ENCODE results near the gene SLC38A11.
A peak's percentile ranks its signal among the peaks of the same experiment; 100 is the strongest.

The SLC38A11 gene

DNA sequence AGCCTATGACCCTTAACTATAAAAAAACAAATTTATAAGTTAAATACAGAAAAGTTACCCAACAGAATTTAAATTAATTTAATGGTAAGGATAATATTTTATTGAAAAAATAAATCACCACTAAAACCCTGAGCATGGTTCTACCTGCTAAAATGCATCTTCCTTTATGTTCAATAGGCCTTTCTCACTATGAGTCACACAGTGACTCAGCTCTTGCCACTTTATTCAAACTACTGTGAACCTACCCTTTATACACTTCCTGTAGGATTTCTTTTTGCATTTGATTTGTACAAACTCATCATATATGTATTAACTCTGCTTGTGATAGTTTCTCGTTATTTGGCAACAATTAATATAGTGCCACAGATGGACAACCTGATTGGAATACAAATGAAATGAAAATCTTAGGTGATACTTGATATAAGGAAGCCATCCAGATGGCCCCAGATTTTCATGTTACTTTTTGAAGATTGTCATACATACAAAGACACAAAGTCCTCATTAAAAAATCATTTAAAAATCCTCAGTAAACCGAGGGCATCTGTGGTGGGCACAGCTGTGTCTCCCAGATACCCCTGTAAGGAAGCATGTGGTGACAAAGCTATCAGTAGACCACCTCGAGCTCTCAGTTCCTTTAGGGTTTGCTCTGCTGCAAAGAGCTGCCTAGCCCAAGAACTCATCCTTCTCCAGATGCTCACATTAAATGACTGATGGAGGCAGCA, 58.5 kb downstream of the SLC38A11 start:
- DNase-seq = peak; percentile 63
- in situ Hi-C loops (cut with HindIII; ENCODE audit: low pct_ligation_motif_present, low pct_unique_long_range_greater_than_20kb, low sequenced_read_pairs) = no loop called here

DNA sequence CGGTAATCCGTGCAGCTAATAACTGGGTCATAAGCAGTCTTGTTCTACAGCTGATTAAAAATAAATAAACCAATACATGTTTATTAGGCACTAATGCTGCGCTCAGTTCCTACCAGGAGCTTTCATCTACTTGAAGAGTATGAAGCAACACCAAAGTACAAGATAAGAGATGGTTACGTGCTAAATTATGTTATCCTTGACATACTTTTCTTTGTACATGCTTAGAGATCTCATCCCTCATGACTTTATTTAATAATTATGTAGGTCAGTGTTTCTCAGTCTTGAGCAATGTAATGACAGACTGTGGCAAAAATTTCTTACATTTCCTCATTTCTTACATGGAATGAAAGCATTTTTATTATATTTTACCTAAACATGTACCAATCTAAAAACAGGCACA, 59.1 kb downstream of the SLC38A11 start:
- in situ Hi-C loops (cut with HindIII; ENCODE audit: low pct_ligation_motif_present, low pct_unique_long_range_greater_than_20kb, low sequenced_read_pairs) = no loop called here
- DNase-seq = no peak

DNA sequence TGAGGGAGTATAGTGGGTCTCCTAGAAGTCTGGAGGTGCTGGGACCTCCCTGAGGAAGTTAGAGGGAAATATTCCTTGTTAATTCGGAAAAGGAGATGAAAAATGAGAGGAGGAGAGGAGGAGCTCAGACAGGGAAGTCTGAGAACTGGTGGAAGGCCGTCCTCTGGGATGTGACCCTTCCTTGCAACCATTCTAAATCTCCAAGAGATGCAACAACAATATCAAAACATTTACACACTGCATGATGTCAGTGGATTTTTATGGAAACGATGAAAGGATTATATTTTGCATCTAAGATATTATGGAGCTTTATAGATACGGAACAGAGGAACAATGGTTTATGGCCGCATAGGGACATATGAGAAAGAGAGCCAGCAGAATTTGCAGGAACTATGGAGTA, 63.9 kb downstream of the SLC38A11 start:
- in situ Hi-C loops (cut with HindIII; ENCODE audit: low pct_ligation_motif_present, low pct_unique_long_range_greater_than_20kb, low sequenced_read_pairs) = no loop called here
- no peak for DNase-seq

DNA sequence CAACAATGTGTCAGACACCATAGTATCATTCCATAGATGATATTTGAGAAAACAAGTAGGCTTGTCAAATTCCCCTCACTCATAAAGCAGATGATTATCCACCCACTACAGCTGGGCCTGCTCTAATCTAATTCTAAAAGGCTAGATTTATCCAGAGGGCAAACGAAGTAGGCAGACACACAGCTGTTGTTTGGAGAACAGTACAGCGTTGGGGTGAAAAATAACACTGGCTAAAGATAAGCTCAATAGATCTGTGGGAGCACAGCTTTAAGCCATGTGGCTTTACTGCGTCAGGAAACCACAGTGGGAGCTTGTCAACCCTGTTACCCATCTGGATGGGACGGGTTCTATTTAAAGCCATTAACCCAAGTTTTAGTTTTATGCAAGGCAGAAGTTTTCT, 64.8 kb downstream of the SLC38A11 start:
- DNase-seq = no peak
- in situ Hi-C loops (cut with HindIII; ENCODE audit: low pct_ligation_motif_present, low pct_unique_long_range_greater_than_20kb, low sequenced_read_pairs) = no loop called here

DNA sequence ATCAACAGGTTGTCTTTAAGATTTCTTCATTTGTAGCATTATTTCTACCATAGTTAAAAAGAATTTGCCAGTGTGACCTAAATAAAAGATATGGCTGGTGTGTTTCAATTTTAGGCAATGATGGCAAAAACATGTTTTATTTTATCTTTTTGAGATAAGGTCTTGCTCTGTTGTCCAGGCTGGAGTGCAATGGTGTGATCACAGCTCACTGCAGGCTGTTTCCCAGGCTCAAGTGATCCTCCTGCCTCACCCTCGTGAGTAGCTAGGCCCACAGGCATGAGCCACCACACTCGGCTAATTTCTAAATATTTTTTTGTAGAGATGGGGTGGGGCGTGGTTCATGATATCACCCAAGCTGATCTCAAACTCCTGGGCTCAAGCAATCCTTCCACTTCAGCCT, 66.7 kb downstream of the SLC38A11 start:
- DNase-seq = no peak
- in situ Hi-C loops (cut with HindIII; ENCODE audit: low pct_ligation_motif_present, low pct_unique_long_range_greater_than_20kb, low sequenced_read_pairs) = no loop called here

DNA sequence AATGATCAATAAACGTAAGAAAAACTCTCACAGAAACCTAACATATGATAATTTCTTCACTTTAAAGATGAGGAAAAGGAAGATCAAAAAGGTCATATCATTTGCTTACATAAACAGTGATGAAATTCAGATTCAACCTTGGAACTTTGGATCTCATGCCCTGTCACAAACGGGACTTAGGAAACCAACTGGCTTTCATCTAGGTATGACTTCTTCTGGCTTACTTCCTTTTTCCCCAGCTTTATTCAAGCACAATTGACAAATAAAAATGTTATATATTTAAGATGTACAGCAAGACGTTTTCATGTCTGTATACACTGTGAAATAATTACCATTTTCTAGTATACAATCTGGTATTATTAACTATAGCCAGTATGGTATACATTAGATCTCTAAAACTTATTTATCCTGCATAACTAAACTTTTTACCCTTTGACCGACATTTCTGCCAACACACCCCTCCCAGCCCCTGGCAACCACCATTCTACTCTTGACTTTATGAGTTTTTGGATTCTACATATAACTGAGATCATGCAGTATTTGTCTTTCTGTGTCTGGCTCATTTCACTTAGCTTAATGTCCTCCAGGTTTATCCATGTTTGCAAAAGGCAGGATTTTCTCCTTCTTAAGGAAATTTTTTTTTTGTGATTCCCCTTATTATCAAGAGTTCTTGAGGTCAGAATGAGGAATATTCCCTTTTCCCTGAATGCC, 67.7 kb downstream of the SLC38A11 start:
- DNase-seq = no peak
- in situ Hi-C loops (cut with HindIII; ENCODE audit: low pct_ligation_motif_present, low pct_unique_long_range_greater_than_20kb, low sequenced_read_pairs) = no loop called here

DNA sequence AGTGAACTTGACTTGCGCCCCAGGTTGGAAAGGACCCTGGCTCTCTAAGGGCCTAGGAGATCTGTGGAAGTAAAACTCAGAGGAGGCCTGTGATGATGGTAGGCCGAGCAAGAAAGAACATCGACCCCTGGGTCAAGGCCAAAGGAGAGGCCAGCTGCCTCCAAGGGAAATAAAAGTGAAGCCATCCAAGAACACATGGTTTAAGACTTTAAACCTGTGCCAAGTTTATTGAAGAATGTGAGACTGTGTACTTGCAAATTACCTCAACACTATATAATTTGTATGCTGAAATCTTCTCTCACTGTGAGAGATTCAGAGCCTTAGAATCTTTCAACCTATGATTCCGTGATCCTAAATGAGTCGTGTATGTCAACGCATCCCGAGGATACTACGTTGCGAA, 73.0 kb downstream of the SLC38A11 start:
- in situ Hi-C loops (cut with HindIII; ENCODE audit: low pct_ligation_motif_present, low pct_unique_long_range_greater_than_20kb, low sequenced_read_pairs) = no loop called here

DNA sequence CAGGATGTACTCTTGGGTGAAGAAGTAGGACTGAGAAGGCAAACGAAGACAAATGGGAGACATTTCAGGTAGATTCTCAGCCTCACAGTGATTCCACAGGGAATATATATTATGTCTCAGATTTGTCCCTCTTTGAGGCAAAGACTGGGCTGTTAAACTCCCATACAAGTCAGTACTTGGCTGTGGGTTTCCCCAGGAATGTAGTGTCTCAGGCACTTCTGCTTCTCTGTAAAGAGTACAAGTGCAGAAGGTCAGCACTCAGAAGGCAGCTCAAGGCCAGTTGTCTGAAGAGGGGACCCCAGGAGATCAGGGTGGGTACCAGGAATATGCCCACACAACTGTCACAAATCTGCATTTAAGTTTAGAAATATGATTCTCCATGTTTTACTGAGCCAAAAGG, 73.8 kb downstream of the SLC38A11 start:
- DNase-seq = no peak
- in situ Hi-C loops (cut with HindIII; ENCODE audit: low pct_ligation_motif_present, low pct_unique_long_range_greater_than_20kb, low sequenced_read_pairs) = no loop called here

More for the DNA sequence above, 73.0 kb downstream of the SLC38A11 start:
- DNase-seq = no peak

DNA sequence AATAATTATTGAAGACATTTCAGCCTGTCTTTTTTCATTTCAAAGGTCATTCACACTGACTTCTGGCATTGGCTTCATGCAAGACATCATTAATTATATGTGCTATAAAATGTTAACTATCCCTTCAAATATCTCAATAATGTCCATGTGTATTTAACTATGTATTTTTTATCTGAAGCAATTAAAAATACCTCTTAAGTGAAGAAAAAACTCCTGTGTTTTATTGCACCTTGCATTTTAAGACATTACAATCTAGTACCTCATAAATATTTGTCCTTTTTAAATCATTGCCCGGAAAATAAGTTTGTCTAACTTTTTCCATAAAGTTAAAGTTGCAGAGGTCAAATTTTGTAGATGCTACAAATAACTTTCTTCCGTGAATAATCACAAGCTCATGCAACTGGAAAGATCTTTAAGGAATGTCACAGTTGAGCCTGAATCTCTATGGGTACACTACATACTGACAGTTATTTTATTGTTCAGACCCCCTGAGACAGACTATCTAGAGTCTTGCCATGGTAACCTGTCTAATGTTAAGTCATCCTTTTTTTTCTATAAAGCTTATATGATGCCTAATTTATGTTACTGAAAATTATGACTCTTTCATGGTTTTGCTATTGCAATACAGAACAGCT, 75.3 kb downstream of the SLC38A11 start:
- in situ Hi-C loops (cut with HindIII; ENCODE audit: low pct_ligation_motif_present, low pct_unique_long_range_greater_than_20kb, low sequenced_read_pairs) = no loop called here
- DNase-seq = no peak

DNA sequence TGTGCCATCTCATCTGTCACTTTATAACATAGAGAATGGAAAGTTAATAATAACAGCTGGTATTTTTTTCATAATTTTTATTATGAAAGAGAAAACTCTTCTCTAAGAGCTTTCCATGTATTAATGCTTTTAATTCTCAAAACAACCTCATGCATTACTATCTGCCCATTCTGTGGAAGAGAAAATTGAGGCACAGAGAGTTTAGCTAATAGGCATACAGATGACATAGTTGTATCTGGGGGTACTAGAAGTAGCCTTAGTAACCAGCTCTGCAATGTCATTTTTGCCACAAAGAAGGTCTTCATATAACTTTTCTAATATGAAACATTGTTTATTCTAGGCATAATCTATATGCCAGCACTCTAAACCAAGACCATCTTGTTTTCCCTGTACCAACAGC, 77.4 kb downstream of the SLC38A11 start:
- DNase-seq = no peak
- in situ Hi-C loops (cut with HindIII; ENCODE audit: low pct_ligation_motif_present, low pct_unique_long_range_greater_than_20kb, low sequenced_read_pairs) = no loop called here

DNA sequence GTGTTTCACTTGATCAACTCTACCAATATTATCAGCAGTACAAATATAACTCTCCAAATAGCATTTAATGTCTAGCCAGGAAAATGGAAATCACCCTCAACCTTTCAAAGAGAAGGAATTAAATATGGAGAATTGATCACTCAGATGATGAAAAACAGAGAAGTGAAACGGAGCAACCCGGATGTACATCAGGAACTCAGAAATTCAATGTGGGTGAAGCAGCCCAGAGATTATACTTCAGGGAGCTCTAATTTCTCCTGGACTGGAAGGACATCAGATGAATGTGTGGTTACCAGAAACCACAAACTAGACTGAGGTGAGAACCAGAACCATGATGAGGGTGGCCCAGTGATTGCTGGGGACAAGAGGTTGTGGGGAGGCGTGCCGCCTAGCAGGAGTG, 78.2 kb downstream of the SLC38A11 start:
- DNase-seq = no peak
- in situ Hi-C loops (cut with HindIII; ENCODE audit: low pct_ligation_motif_present, low pct_unique_long_range_greater_than_20kb, low sequenced_read_pairs) = no loop called here

DNA sequence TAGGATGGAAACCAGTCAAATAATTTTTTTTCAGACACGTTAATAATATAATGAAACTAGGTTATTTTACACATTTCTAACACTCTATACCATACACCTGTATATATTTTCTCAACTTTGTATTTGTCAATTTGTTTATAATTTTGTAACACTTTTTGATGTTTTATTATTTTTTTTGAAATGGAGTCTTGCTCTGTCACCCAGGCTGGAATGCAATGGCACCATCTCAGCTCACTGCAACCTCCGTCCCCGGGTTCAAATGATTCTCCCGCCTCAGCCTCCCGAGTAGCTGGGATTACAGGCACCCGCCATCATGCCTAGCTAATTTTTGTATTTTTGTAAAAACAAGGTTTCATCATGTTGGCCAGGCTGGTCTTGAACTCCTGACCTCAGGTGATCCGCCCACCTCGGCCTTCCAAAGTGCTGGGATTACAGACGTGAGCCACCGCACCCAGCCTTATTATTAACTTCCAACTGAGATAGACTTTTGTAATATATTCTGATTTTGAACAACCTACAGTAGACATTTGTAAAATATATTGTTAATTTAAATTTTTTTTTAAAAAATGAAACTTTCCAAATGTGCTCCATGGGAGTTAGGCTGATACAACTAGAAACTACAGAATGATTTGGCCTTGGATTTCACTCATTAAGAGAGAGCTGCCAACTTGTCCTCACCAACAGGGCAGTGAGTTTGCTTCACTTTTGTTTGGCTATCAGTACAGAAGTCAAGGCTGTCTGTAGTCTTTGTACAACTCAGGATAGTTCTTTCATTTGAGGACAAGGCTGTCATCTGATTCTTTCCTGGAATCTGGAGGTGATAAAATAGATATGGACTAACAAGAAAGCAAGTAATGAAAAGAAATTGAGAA, 79.8 kb downstream of the SLC38A11 start:
- no peak for DNase-seq
- in situ Hi-C loops (cut with HindIII; ENCODE audit: low pct_ligation_motif_present, low pct_unique_long_range_greater_than_20kb, low sequenced_read_pairs) = no loop called here

DNA sequence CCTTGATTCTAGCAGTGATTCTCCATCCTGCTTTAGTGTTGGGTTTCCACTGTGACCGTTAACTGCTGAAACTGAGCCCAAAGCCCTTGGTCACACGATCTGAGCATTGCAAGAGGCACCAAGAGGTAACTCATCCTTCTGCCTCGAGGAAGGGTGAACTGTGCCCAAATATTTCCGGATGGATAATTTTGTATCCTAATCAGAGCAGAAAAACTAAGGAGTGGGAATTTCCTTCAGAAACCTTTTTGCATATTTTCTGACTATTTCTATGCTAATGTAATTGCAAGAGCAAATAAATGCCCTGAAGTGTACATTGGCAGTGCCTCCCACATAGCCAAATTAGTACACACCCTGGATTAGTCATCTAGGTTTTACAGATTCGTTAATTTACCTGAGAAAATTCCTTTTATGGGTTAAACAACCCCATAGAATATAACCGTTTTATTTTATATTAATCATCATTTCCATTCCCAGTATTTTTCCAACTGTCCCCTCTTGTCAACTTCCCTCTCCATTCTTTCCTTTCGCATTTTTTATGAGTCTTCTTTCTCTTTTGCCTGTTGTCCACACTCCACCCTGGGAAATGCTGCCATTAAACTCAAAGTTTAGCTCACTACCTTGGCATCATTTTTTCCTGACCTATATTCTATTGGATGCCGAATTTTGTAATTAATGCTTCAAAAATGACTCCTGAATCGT, 82.0 kb downstream of the SLC38A11 start:
- no peak for DNase-seq
- in situ Hi-C loops (cut with HindIII; ENCODE audit: low pct_ligation_motif_present, low pct_unique_long_range_greater_than_20kb, low sequenced_read_pairs) = no loop called here

DNA sequence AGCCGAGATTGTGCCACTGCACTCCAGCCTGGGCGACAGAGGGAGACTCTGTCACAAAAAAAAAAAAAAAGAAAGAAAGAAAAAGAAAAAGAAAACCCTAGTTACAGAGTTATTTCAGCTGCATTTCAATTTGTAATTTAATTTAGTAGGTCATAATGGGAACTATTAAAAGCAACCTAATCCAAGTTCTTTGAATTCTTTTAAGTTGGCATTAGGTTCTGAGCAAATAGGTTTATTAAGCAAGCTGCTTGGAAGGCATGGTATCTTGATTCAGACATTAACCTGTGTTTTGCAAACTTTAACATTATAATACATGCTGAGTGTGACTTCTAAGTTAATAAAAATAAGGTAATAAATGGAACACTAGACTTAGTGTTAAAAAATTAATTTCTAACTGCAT, 83.9 kb downstream of the SLC38A11 start:
- in situ Hi-C loops (cut with HindIII; ENCODE audit: low pct_ligation_motif_present, low pct_unique_long_range_greater_than_20kb, low sequenced_read_pairs) = no loop called here
- DNase-seq = no peak

DNA sequence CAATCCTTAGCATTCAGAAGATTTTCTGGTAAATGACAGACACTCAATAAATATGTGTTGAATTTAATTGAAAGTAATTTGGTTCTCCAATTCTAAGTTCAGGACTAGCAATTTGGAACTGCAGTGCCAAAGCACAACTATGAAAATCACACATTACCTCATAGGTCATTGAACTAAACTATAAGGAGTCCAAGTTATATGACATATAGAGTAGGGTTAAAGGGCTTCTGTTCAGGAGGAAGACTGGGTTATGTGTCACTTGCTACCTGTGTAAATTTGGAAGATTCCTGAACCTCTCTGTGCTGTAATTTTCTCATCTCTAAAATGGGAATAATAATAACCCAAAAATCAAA, 85.9 kb downstream of the SLC38A11 start:
- in situ Hi-C loops (cut with HindIII; ENCODE audit: low pct_ligation_motif_present, low pct_unique_long_range_greater_than_20kb, low sequenced_read_pairs) = no loop called here
- no peak for DNase-seq

DNA sequence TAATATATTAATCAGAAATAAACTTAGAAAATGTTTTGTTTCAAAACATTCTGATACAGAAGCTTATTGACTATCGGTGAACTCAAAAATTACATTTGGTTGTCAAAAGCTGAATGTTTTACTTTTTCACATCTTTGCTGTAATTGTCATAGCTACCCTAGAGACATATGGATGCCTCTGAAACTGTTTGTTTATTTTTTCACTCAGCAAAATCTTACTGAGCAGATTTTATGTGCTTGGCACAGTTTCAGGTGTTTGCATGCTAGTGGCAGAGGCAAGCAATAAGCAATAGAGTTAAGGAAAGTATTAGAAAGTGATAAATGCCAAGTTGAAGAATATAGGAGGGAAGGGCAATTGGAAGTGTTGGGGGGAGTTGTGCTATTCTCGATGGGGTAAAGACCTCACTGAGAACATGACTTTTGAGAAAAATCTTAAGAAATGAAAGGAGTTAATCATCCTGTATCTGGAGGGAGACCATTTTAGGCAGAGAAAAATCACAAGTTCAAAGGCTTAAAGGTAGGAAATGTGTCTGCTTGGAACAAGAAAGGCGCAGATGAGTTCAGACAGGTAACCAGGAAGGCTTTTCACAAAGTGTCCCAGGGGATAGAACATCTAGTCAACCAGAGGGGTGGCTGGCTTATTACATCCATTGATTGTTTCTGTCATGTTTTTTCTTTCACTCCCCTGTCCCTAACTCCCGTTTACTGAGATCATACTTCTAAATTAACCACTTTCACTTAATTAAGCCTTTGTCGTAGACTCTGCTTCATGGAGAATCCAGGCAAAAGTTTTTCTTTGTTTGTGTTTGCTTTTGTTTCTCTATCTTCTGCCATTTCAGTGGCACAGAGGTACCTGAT, 86.5 kb downstream of the SLC38A11 start:
- DNase-seq = no peak
- in situ Hi-C loops (cut with HindIII; ENCODE audit: low pct_ligation_motif_present, low pct_unique_long_range_greater_than_20kb, low sequenced_read_pairs) = no loop called here

DNA sequence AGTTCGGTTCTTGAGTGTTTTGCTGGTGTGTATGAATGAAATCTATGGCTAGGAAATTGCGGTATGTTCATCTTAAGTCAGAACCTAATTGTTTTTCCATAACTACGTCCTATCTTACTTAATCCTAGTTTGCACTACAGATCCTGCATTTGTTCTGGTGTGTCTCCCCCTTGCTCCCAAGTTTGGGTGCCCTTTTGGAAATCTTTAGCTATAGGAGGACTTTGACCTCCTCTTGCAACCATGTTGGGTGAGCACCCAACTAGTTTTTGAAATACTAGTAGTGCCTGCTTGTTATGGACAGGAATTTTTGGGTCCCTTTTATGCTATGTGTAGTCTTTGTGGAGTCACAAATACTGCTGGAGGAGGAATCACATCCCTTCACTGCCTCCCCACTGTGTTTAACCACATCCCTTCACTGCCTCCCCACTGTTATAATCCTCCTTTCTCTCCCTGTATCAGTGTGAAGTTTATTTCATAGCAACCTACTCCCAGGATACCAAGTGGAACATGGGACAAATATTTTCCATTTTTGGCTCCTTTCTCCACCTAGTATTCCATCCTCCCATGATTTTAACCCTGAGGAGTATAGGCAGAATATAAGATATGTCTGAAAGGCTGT, 87.4 kb downstream of the SLC38A11 start:
- in situ Hi-C loops (cut with HindIII; ENCODE audit: low pct_ligation_motif_present, low pct_unique_long_range_greater_than_20kb, low sequenced_read_pairs) = no loop called here
- DNase-seq = no peak

Measured in ACHN (cell line).